PC-3 (cell line): ENCODE data around the gene TRIL. TPM values are rescaled to one million over a fixed set of nuclear protein-coding genes. Genes with fewer than 3 reads are reported as not detected.

Experiments used
- ATAC-seq: fragments of 200-7000 bp; cut with Tn5 transposase; 2 replicates; pipeline ENCODE4 v1.9.1; 2020; ENCODE audit warnings: mild to moderate bottlenecking, moderate library complexity
- BruUV-seq: library from RNA; stranded (reverse); fragments of 400-500 nt; replicated peaks from 2 replicates; lab custom pipeline; 2021; lab: Mats Ljungman, UMichigan
- CTCF ChIA-PET: fragments of 300-600 bp; sonication (Branson Sonifier 250); formaldehyde crosslinking; loops from one replicate; lab custom pipeline; 2022; ENCODE audit warnings: antibody characterized with exemption; lab: Charles Lee
- POLR2A ChIA-PET: fragments of 300-600 bp; sonication (Branson Sonifier 250); formaldehyde crosslinking; loops from one replicate; lab custom pipeline; 2022; ENCODE audit warnings: antibody characterized with exemption; ENCODE audit not compliant: unreplicated experiment; lab: Charles Lee
- DNase-seq: peaks from one replicate; pipeline ENCODE4 v3.0.0-alpha.2; 2015
- H2AFZ ChIP-seq: fragments of 300-600 bp; sonication (generic); 2 replicates; pipeline ENCODE4 v1.6.0; 2016; ENCODE audit warnings: antibody characterized with exemption, low read length
- H3F3A ChIP-seq: fragments of 300-600 bp; sonication (generic); one replicate; pipeline ENCODE4 v1.6.0; 2017; ENCODE audit warnings: antibody characterized with exemption, low read length, control low read depth, mild to moderate bottlenecking; ENCODE audit not compliant: unreplicated experiment
- H3K27ac ChIP-seq: fragments of 300-600 bp; sonication (generic); 2 replicates; pipeline ENCODE4 v1.5.1; 2016; ENCODE audit warnings: mild to moderate bottlenecking, low read length
- H3K27me3 ChIP-seq: fragments of 300-600 bp; sonication (generic); 2 replicates; pipeline ENCODE4 v1.6.1; 2016; ENCODE audit warnings: low read length, mixed read lengths
- H3K36me3 ChIP-seq: fragments of 300-600 bp; sonication (generic); 2 replicates; pipeline ENCODE4 v1.6.1; 2016; ENCODE audit warnings: low read depth, mixed run types, low read length, mixed read lengths
- H3K4me1 ChIP-seq: fragments of 300-600 bp; sonication (generic); 2 replicates; pipeline ENCODE4 v1.5.1; 2016; ENCODE audit warnings: low read length; ENCODE audit not compliant: insufficient read depth
- H3K4me2 ChIP-seq: fragments of 300-600 bp; sonication (generic); 2 replicates; pipeline ENCODE4 v1.6.0; 2016; ENCODE audit warnings: low read length
- H3K4me3 ChIP-seq: fragments of 300-600 bp; sonication (generic); 2 replicates; pipeline ENCODE4 v1.5.1; 2016; ENCODE audit warnings: mild to moderate bottlenecking, low read length, mixed read lengths
- H3K79me2 ChIP-seq: fragments of 300-600 bp; sonication (generic); 2 replicates; pipeline ENCODE4 v1.6.1; 2017; ENCODE audit warnings: low read length, mixed read lengths
- H3K9ac ChIP-seq: fragments of 300-600 bp; sonication (generic); 2 replicates; pipeline ENCODE4 v1.6.0; 2016; ENCODE audit warnings: mild to moderate bottlenecking, low read length
- H3K9me2 ChIP-seq: fragments of 300-600 bp; sonication (generic); replicated peaks from 2 replicates; pipeline ENCODE4 v1.6.1; 2016; ENCODE audit warnings: mixed run types, low read length, mixed read lengths
- H3K9me3 ChIP-seq: fragments of 300-600 bp; sonication (generic); 2 replicates; pipeline ENCODE4 v1.6.1; 2016; ENCODE audit warnings: low read length, mixed read lengths
- H4K20me1 ChIP-seq: fragments of 300-600 bp; sonication (generic); 2 replicates; pipeline ENCODE4 v1.6.1; 2016; ENCODE audit warnings: low read length, mixed read lengths
- EZH2 ChIP-seq: fragments of 300-600 bp; sonication (generic); IDR thresholded peaks from one replicate; pipeline ENCODE4 v1.6.1; 2017; ENCODE audit warnings: antibody characterized with exemption, mild to moderate bottlenecking, low read length; ENCODE audit not compliant: unreplicated experiment
- EZH2phosphoT487 ChIP-seq: fragments of 300-600 bp; sonication (generic); IDR thresholded peaks from 2 replicates; pipeline ENCODE4 v1.6.1; 2018; ENCODE audit warnings: mild to moderate bottlenecking, antibody characterized with exemption, low read length, borderline replicate concordance
- intact Hi-C: fragments of 100-400 bp; cut with micrococcal nuclease; formaldehyde crosslinking; loops from 2 replicates; pipeline ENCODE4 v1.9.0; 2023
- total RNA-seq: library from RNA; depleted of rRNA; stranded (reverse); fragments of >200 nt; gene quantifications from 2 replicates; pipeline ENCODE4 v1.2.3, GENCODE V29; 2014
- TF ChIP-seq, protein P1 (sequence below): fragments of 300-600 bp; sonication (generic); conservative IDR thresholded peaks from 2 replicates; pipeline ENCODE4 v1.5.1; 2017; ENCODE audit warnings: antibody characterized with exemption, low read depth, mild to moderate bottlenecking, low read length

The TRIL gene
- total RNA-seq, 1 experiment from 2014 or later: 0.29 TPM

DNA sequence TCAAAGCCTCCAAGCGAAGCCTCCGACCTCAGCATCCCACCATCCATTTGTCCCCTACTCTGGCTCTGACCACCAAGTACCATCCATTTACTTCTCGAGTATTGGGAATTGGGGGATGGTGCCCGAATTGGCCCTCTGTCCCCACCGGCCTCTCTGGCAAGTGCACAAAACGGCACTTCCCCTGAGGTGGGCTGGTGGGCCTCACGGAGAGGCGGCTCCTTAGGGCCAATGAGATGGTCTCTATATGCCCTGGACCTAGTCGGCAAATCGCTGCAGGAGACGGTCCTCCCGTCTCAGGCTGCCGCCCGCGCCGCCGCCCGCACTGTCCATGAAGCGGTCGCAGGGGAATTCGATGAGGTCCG, 2.8 kb downstream of the TRIL start:
- H3K79me2 ChIP-seq: no peaks in the 10 kb centered on the region
- H3K9me3 ChIP-seq: no peaks in the 10 kb centered on the region
- no peak for TF ChIP-seq EZH2
- 0 out of 2 replicates have a peak, but pooled peaks cover 5% of the 10 kb centered on the region for H3K4me1 ChIP-seq
- peak overlapping the region; percentile 95 for H3K4me2 ChIP-seq
- H3K9ac ChIP-seq: no peak overlapping the region
- no peaks in the 10 kb centered on the region for H3K36me3 ChIP-seq
- H4K20me1 ChIP-seq: no peaks in the 10 kb centered on the region
- no peaks in the 10 kb centered on the region for H3K27me3 ChIP-seq
- no peak overlapping the region for H3K27ac ChIP-seq
- intact Hi-C loops: no loop called here
- DNase-seq (no peak), ATAC-seq (no peak)
- BruUV-seq: no TSS peak
- no peak overlapping the region for H3K4me3 ChIP-seq
- H3K9me2 ChIP-seq: no peaks in the 10 kb centered on the region
- CTCF ChIA-PET: no interaction called here
- H2AFZ ChIP-seq: peak overlapping the region; percentile 90
- H3F3A ChIP-seq: no peaks in the 10 kb centered on the region
- POLR2A ChIA-PET: no interaction called here

DNA sequence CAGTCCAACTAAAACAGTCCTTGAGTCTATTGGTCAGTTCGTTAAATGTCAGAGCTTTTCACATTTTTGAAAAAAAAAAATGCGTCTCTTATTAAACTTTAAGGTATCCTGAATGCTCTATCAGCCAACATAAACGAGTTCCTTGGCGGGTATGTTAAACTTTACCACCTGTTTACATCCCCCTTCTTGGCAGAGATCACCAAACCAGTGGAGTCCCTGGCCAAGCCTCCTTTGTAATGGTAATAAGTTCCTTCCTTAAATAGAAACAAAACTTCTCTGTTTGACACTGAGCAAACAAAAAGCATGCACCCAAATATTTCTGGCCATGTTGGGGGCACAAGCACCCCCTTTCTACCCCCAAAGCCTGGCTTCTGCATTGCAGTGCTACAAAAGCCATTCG, 3.2 kb downstream of the TRIL start:
- no peaks in the 10 kb centered on the region for H3K27me3 ChIP-seq
- no peaks in the 10 kb centered on the region for H3K36me3 ChIP-seq

DNA sequence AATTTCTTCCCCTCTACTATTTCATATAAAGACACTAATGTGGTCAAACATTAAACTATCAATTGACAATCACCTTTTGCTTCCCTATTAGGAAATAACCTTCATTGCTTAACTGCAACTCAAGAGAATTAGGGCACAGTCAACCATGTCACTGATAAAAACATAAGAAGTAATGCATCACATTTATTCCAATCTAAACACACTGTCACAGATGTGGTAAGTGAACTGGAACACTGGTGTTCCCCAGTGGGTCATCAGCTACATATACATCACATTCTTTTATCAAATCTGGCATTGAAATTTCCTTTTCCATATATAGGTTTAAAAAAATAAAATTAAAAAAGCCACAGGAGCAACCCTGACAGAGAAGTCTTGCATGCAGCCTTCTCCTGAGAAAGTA, 3.7 kb downstream of the TRIL start:
- ChIA-PET POLR2A (no interaction called here), CTCF (no interaction called here)
- BruUV-seq: no TSS peak
- Histone ChIP-seq H3K27ac (no peak overlapping the region), H3K27me3 (no peaks in the 10 kb centered on the region), H3F3A (no peaks in the 10 kb centered on the region), H3K4me3 (no peak overlapping the region), H3K9ac (no peak overlapping the region), H3K36me3 (no peaks in the 10 kb centered on the region), H2AFZ (no peak overlapping the region), H3K9me2 (no peaks in the 10 kb centered on the region), H3K4me2 (no peak overlapping the region), H3K4me1 (peaks cover 4% of the 10 kb centered on the region; the same call in 1 of the 2 replicates), H3K79me2 (no peaks in the 10 kb centered on the region), H3K9me3 (no peaks in the 10 kb centered on the region), H4K20me1 (no peaks in the 10 kb centered on the region)
- intact Hi-C loops: no loop called here
- ATAC-seq: no peak
- no peak for DNase-seq
- TF ChIP-seq EZH2phosphoT487: no peak
- TF ChIP-seq, protein P1, sequence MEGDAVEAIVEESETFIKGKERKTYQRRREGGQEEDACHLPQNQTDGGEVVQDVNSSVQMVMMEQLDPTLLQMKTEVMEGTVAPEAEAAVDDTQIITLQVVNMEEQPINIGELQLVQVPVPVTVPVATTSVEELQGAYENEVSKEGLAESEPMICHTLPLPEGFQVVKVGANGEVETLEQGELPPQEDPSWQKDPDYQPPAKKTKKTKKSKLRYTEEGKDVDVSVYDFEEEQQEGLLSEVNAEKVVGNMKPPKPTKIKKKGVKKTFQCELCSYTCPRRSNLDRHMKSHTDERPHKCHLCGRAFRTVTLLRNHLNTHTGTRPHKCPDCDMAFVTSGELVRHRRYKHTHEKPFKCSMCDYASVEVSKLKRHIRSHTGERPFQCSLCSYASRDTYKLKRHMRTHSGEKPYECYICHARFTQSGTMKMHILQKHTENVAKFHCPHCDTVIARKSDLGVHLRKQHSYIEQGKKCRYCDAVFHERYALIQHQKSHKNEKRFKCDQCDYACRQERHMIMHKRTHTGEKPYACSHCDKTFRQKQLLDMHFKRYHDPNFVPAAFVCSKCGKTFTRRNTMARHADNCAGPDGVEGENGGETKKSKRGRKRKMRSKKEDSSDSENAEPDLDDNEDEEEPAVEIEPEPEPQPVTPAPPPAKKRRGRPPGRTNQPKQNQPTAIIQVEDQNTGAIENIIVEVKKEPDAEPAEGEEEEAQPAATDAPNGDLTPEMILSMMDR: no peak
- TF ChIP-seq EZH2: no peak

More for the DNA sequence above, 3.2 kb downstream of the TRIL start:
- H3K9ac ChIP-seq: no peak overlapping the region
- 0 out of 2 replicates have a peak, but pooled peaks cover 1% of the 10 kb centered on the region for H3K4me1 ChIP-seq
- no peak overlapping the region for H3K4me3 ChIP-seq
- H3K4me2 ChIP-seq: no peak overlapping the region
- BruUV-seq: TSS peak; percentile 34
- H3F3A ChIP-seq: no peaks in the 10 kb centered on the region
- DNase-seq: no peak
- TF ChIP-seq EZH2: no peak
- TF ChIP-seq EZH2phosphoT487: no peak
- TF ChIP-seq, protein P1: no peak
- CTCF ChIA-PET: no interaction called here
- intact Hi-C loops: no loop called here
- POLR2A ChIA-PET: no interaction called here
- no peak overlapping the region for H3K27ac ChIP-seq
- no peak overlapping the region for H2AFZ ChIP-seq
- H4K20me1 ChIP-seq: no peaks in the 10 kb centered on the region
- no peaks in the 10 kb centered on the region for H3K79me2 ChIP-seq
- no peak for ATAC-seq
- H3K9me2 ChIP-seq: no peaks in the 10 kb centered on the region
- H3K9me3 ChIP-seq: no peaks in the 10 kb centered on the region
